ENCODE data around the gene ARFIP1.

Gene ARFIP1

GRCh38 chr4:152870606-152871005, 90.9 kb downstream of the ARFIP1 start:
- no peak for DNase-seq (ENCODE audit: low read depth)
- TF ChIP-seq CTCF (IDR thresholded peaks at IDR 0.05; ENCODE audit: low read length, missing control alignments): no peak
- H3K4me3 ChIP-seq (replicated peaks; ENCODE audit: low read depth, low read length): no peak overlapping the region

- DNase-seq (ENCODE audit: low read depth): no peak
- no peak for TF ChIP-seq CTCF (IDR thresholded peaks at IDR 0.05; ENCODE audit: low read length, missing control alignments)
- H3K4me3 ChIP-seq (replicated peaks; ENCODE audit: low read depth, low read length): no peak overlapping the region
These were observed 95.5 kb downstream of the ARFIP1 start for GRCh38 chr4:152875261-152875660.

- no peak for TF ChIP-seq CTCF (IDR thresholded peaks at IDR 0.05; ENCODE audit: low read length, missing control alignments)
- DNase-seq (ENCODE audit: low read depth): no peak
- no peak overlapping the region for H3K4me3 ChIP-seq (replicated peaks; ENCODE audit: low read depth, low read length)
These were observed 98.1 kb downstream of the ARFIP1 start for GRCh38 chr4:152877868-152878267.

GRCh38 chr4:152880263-152880662, 100.5 kb downstream of the ARFIP1 start:
- TF ChIP-seq CTCF (IDR thresholded peaks at IDR 0.05; ENCODE audit: low read length, missing control alignments): no peak

GRCh38 chr4:152881974-152882373, 102.2 kb downstream of the ARFIP1 start:
- no peak for TF ChIP-seq CTCF (IDR thresholded peaks at IDR 0.05; ENCODE audit: low read length, missing control alignments)
- DNase-seq (ENCODE audit: low read depth): no peak
- no peak overlapping the region for H3K4me3 ChIP-seq (replicated peaks; ENCODE audit: low read depth, low read length)

More at GRCh38 chr4:152880263-152880662, 100.5 kb downstream of the ARFIP1 start:
- DNase-seq (ENCODE audit: low read depth): no peak
- H3K4me3 ChIP-seq (replicated peaks; ENCODE audit: low read depth, low read length): no peak overlapping the region

GRCh38 chr4:152885185-152885584, 105.4 kb downstream of the ARFIP1 start:
- no peak overlapping the region for H3K4me3 ChIP-seq (replicated peaks; ENCODE audit: low read depth, low read length)
- TF ChIP-seq CTCF (IDR thresholded peaks at IDR 0.05; ENCODE audit: low read length, missing control alignments): no peak
- no peak for DNase-seq (ENCODE audit: low read depth)

GRCh38 chr4:152886201-152886600, 106.4 kb downstream of the ARFIP1 start:
- no peak overlapping the region for H3K4me3 ChIP-seq (replicated peaks; ENCODE audit: low read depth, low read length)
- DNase-seq (ENCODE audit: low read depth): no peak
- TF ChIP-seq CTCF (IDR thresholded peaks at IDR 0.05; ENCODE audit: low read length, missing control alignments): no peak
